T47D (cell line): ENCODE data around the gene LASP1NB.

Source experiments
- DNase-seq, 2 experiments: peaks; one replicate each; pipeline versions ENCODE4 v3.0.0 to v3.0.0-alpha.2; 2011 to 2012; ENCODE audit warnings: low read depth in 1 of 2, low spot score in 1 of 2
- JUND ChIP-seq: IDR thresholded peaks from 2 replicates; pipeline ENCODE4 v1.6.1; 2012; ENCODE audit warnings: low read depth
- in situ Hi-C: cut with HindIII; loops from 2 replicates; pipeline ENCODE4 v1.10.0; 2016; ENCODE audit warnings: low sequenced_read_pairs, low pct_unique_long_range_greater_than_20kb

The LASP1NB gene

DNA sequence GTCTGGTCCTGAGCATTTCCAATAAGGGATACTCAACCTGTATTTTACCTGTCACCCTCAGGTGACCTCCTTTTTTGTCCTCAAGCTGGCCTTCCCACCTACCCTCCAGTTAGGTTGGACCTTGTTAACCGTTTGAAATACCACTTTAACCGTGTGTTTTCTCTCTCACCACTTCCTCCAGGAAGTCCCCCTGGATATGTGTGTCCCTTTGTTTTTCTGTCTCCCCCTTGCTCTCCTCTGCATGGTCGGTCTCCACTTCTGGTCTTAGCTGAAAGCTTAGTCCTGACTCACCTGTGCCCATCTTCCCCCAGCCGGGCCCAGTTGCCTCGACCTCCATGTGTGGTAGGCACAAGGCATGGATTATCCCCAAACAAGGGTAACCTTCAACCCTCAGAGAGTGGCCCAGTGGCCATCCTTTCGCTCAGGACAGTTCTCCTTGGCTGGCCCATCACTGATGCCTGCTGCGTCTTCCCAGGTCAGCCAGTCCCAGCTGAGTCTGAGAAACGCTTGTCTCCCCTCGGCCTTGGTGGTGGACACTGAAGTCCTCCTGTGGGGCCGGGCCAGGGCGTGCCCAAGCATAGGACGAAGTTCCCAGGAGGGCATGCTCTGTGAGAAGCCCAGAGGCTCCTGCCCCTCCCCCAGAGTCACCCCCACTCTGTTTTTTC is 35.5 kb upstream of the LASP1NB start:
- DNase-seq: no peak
- in situ Hi-C loops: no loop called here
- no peak for TF ChIP-seq JUND

DNA sequence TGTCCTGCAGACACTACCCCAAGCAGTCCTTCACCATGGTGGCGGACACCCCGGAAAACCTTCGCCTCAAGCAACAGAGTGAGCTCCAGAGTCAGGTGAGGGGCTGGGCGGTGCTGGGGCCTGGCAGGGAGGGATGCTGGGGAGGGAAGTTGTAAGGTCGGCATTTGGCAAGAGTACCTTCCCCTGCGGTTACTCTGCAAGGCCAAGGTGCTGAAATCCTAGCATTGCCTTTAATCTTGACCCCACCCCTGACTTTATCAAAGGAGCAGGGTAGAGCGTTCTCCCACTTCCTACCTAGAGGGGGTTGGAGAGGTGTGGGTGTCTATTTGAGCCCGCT is 35.0 kb upstream of the LASP1NB start:
- in situ Hi-C loops: no loop called here
- TF ChIP-seq JUND: no peak
- no peak for DNase-seq

DNA sequence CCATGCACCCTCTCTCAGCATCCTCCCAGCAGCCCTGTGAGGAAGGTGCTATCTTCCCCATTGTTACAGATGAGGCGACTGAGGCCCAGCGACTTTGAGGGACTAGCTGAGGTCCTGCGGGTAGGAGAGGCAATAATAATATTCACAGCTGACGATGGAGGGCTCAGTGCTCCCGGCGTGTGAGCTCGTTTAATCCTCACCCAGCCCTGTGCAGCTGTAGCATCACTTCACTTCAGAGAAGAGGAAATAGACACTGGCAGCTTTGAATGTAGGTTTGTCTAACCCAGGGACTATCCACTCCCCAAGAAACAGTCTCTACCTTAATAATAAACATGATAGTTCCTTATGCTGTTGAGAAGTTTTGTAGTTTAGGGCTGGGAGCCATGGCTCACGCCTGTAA is 34.0 kb upstream of the LASP1NB start:
- DNase-seq: no peak
- in situ Hi-C loops: no loop called here
- TF ChIP-seq JUND: no peak

DNA sequence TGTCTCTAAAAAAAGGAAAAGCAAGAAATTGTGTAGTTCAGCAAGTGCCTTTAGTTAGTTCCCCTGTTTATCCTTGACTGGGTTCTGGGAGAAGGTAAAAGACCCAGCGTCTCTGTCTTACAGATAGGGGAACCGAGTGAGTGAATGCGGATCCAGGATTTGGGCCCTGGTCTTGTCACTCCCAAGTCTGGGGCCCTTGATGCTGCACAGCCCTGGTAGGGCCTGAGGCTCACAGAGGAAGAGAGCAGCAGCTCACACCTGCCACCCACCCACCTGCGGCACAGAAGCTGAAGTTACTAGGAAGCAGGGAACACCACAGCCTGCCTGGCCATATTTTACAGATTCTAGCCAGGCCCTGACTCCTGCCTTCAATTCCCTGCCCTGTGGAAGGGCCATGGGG is 33.3 kb upstream of the LASP1NB start:
- no peak for TF ChIP-seq JUND
- in situ Hi-C loops: no loop called here
- DNase-seq: no peak

DNA sequence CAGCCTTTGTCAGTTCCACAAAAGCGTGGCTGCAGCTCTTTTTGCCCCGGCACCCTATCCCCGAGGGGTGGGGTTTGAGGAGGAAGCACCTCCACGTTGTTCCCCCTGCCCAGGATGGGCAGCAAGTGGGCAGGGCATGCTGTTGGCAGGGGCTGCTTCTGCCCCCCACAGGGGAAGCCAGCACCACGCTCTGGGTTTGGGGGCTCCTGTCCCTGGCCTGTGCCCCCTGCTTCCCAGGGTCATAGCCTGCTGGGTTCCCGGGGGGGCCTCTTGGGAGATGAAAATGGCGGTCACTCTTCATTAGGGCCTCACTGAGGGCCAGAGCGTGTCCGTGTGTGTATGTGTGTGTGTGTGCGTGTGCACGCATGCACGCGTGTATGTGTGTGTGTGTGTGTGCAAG is 32.8 kb upstream of the LASP1NB start:
- TF ChIP-seq JUND: no peak
- DNase-seq: no peak
- in situ Hi-C loops: no loop called here

DNA sequence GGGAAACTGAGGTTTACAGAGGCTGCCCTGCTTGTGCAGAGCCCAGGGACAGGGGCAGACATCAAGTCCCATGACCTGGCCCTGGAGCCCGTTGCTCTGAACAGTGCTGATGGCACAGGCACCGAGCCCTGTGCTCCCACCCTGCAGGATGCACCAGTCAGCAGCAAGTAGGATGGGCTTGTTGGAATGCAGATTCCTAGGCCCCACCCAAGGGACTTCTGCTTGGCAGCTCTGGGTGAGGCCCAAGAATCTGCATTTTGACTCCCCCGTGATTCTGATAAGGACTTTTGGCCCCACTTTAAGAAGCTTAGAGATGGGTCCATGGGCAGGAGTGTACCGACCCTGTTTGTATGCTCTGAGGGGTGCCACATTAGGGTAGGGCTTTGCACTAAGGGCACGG is 32.3 kb upstream of the LASP1NB start:
- in situ Hi-C loops: no loop called here
- DNase-seq: no peak
- TF ChIP-seq JUND: no peak

DNA sequence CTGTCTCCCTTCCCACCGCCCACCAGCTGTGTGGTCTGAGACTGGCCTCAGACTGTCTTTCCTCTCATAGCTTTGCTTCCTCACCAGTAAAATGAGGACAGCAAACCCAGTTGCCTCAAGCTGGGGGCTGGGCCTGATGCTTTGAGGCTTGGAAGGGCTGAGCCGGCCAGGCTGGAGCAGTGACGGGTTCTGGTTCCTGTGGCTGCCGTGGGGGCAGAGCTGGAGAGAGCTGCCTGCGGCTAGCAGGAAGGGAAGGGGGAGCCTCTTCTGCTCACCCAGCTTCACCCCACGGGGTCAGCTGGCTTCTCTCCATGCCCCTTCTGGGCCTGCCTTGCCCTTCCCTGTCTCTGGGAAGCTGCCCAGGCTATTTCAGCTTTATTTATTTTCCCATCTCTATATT is 31.8 kb upstream of the LASP1NB start:
- DNase-seq: no peak
- TF ChIP-seq JUND: no peak
- in situ Hi-C loops: no loop called here

DNA sequence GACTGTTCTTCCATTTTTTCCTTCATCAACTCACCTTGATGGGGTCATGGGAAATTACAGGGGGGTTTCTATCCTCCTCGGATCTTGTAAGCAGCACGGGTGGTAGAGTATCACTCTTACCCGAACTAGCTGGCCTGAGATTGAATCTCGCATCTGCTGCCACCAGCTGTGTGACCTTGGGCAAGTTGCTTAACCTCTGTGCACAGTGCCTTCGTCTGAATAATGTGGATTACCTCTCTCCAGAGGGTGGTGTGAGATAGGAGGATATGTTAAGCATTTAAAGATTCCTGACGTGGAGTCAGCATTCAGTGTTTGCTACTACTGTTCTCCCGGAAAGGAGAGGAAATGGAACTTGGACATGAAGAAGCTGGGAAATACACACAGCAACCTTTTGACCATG is 31.1 kb upstream of the LASP1NB start:
- DNase-seq: no peak
- in situ Hi-C loops: no loop called here
- TF ChIP-seq JUND: no peak

DNA sequence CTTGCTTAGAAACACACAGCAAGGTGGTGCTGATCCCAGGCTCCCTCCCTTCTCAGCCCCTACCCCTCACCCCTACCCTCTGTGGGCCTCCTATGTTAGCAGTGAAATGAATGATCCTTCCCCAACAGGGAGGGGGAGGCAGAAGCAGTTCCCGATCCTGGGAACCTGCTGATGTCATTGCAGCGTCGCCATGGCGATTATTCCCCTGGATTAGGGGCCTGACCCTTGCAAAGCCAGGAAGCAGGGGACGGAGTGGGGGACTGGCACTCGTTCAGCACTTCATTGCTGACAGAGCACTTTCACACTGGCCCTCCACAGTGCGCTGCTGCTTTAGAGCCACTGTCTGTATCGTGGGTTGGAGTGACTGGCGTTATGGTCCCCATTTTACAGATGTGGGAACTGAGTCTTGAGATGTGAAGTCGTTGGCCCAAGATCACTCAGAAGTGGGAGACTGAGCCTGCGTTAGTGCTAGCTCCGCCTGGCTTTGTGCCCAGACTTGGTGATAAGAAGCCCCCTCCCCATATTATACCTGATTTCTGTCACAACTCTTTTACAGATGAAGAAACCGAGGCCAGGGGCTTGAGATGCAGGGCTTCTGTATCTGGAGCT is 29.0 kb upstream of the LASP1NB start:
- TF ChIP-seq JUND: no peak
- in situ Hi-C loops: no loop called here
- no peak for DNase-seq

DNA sequence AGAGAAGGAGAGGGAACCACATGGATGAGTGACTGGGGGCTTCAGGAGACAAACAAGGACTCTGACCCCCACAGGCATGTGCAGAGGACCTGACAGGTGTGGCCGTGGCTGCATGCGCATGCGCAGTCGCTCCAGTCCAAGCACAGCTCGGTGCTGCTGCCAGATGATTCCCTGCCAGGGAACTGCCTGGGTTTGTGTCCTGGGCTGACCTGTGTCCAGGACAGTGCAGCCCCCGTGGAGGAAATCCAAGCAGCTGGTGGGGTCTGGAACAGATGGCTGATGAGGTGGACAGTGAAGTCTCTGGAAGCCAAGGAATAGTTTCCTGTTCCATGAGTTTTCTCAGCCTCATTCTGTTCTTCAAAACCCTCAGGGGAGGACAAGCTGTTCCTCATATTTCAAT is 28.2 kb upstream of the LASP1NB start:
- in situ Hi-C loops: no loop called here
- no peak for TF ChIP-seq JUND
- no peak for DNase-seq

DNA sequence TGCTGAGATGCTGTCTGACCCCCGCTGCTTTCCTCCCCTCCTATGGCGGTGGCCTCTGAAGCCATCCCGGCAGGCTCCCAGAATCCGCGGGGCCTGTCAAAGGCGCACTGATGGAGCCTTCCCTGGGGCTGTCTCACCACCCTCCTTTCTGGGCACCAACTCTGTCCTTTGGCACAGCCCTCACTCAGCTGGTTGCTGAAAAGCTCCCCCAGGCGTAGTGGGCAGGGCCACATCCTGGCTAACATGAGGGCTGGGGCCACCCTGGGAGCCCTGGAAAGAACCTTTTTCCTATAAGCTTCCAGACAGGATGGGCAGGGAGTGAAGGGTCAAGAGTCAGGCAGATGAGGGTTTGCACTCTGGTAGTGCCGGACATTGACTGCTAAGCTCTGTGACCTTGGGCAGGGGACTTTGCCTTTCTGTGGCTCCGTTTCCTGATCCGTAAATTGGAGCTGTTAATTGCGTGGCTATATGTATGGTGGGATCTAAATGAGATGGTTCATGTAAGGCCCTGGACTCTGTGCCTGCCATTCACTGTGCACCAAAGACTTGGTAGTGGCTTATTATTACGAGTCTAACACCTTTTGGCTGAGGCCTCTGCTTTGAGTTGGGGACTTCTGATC is 27.6 kb upstream of the LASP1NB start:
- DNase-seq: no peak
- no peak for TF ChIP-seq JUND
- in situ Hi-C loops: no loop called here

DNA sequence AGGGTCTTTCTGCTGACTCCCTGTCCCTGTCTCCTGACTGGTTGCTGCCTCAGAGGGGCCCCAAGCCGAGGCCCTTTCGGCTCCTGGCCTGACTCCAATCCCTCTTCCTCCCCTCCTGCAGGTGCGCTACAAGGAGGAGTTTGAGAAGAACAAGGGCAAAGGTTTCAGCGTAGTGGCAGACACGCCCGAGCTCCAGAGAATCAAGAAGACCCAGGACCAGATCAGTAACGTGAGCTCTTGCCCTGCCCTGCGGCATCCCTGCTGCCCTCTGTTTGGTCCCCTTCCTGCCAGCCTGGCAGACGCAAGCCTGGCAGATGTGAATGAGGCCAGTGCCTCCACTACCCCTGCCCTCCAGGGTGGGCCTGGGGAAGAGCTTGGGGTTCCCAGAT is 27.1 kb upstream of the LASP1NB start:
- in situ Hi-C loops: no loop called here
- TF ChIP-seq JUND: no peak
- DNase-seq: no peak

DNA sequence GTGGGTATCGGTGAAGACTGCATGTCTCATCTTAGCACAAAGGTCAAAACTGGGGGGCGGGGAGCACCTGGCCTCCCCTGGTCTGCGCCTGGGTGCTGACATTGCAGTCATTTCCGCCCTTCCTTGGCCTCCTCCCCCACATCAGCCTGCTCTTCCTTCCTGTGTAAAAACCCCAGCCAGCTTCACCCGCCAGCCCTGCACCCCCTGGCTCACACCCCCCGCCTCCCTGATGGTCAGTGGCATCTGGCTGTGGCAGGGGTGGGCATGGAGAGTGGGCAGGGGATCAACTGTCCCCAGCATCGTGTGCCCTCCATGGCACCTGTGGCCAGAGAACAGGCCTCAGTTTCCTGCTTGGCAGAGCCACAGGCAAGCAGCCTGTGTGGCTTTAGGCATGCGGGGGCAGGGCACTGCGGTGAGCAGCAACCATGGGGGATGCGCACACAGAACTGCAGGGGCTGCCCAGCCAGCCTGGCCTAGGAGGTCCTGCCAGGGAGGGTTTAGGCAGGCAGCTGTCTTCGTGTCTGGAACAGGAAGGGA is 26.5 kb upstream of the LASP1NB start:
- no peak for TF ChIP-seq JUND
- no peak for DNase-seq
- in situ Hi-C loops: no loop called here
